Endothelial cell of umbilical vein (primary cell): Measurements from ENCODE around the gene KISS1R. TPM values are rescaled to one million over a fixed set of nuclear protein-coding genes. Genes with fewer than 3 reads are reported as not detected.
A peak's percentile ranks its signal among the peaks of the same experiment; 100 is the strongest.

Experiments
- BruUV-seq: library from RNA; stranded (reverse); fragments of 400-500 nt; replicated peaks from 2 replicates; lab custom pipeline; 2021; lab: Mats Ljungman, UMichigan
- CTCF ChIA-PET: fragments of 300-600, 350-600 bp; sonication (Branson Sonifier 250); formaldehyde crosslinking; loops from one replicate; lab custom pipeline; 2021; ENCODE audit warnings: antibody characterized with exemption, inconsistent platforms; lab: Charles Lee
- POLR2A ChIA-PET: fragments of 300-600, 350-600 bp; sonication (Branson Sonifier 250); formaldehyde crosslinking; loops from one replicate; lab custom pipeline; 2021; ENCODE audit warnings: antibody characterized with exemption, inconsistent platforms; lab: Charles Lee
- DNase-seq: peaks from one replicate; pipeline ENCODE4 v3.0.0-alpha.2; 2011; ENCODE audit warnings: low read depth, low spot score
- FAIRE-seq: peaks from 2 replicates; lab custom pipeline; 2011; peaks lifted over from hg19 to GRCh38; lab: Jason Lieb, UNC
- H2AFZ ChIP-seq: 2 replicates; pipeline ENCODE4 v1.6.0; 2012; ENCODE audit warnings: low read depth, low read length, control low read depth, inconsistent platforms
- H3K27ac ChIP-seq: 2 replicates; pipeline ENCODE4 v1.5.1; 2011; ENCODE audit warnings: low read depth, mild to moderate bottlenecking, control low read depth, low read length, moderate library complexity; ENCODE audit not compliant: insufficient read depth
- H3K27me3 ChIP-seq, 2 experiments: 2 replicates each; pipeline versions ENCODE4 v1.6.0 to v1.6.1; 2011; ENCODE audit warnings: low read length in 2 of 2, mixed read lengths in 1 of 2; ENCODE audit not compliant: control insufficient read depth in 2 of 2, insufficient read depth in 2 of 2
- H3K36me3 ChIP-seq, 2 experiments: 2 replicates in 1 of 2; 3 replicates in 1 of 2; pipeline ENCODE4 v1.5.1; 2011; ENCODE audit warnings: low read length in 2 of 2, mild to moderate bottlenecking in 1 of 2, moderate library complexity in 1 of 2; ENCODE audit not compliant: control insufficient read depth in 2 of 2, insufficient read depth in 2 of 2; ENCODE audit errors: extremely low read depth in 1 of 2
- H3K4me1 ChIP-seq: 3 replicates; pipeline ENCODE4 v1.5.1; 2011; ENCODE audit warnings: mild to moderate bottlenecking, low read length; ENCODE audit not compliant: control insufficient read depth, insufficient read depth; ENCODE audit errors: extremely low read depth
- H3K4me2 ChIP-seq: 2 replicates; pipeline ENCODE4 v1.6.1; 2011; ENCODE audit warnings: low read length, control low read depth, mixed read lengths; ENCODE audit not compliant: insufficient read depth
- H3K4me3 ChIP-seq, 3 experiments: fragments of 200-600 bp in 1 of 3; sonication (generic), shearing (Covaris generic) in 1 of 3; replicated peaks in 1 of 3; 2 replicates each; pipeline ENCODE4 v1.5.1; 2011 to 2016; ENCODE audit warnings: control low read depth in 3 of 3, low read length in 3 of 3, mild to moderate bottlenecking in 2 of 3, inconsistent platforms in 1 of 3, low read depth in 1 of 3, moderate library complexity in 1 of 3; ENCODE audit not compliant: insufficient read depth in 1 of 3
- H3K79me2 ChIP-seq: 2 replicates; pipeline ENCODE4 v1.6.0; 2012; ENCODE audit warnings: low read length, inconsistent platforms; ENCODE audit not compliant: control insufficient read depth, insufficient read depth
- H3K9ac ChIP-seq: replicated peaks from 2 replicates; pipeline ENCODE3; 2011; ENCODE audit warnings: low read length, control low read depth; ENCODE audit not compliant: insufficient read depth; ENCODE audit errors: extremely low read depth
- H3K9me1 ChIP-seq: replicated peaks from 3 replicates; pipeline ENCODE4 v1.6.0; 2011; ENCODE audit warnings: mild to moderate bottlenecking, low read length; ENCODE audit not compliant: control insufficient read depth, insufficient read depth; ENCODE audit errors: extremely low read depth
- H3K9me3 ChIP-seq: replicated peaks from 2 replicates; pipeline ENCODE4 v1.5.1; 2012; ENCODE audit warnings: low read length, inconsistent platforms; ENCODE audit not compliant: control insufficient read depth, insufficient read depth
- H4K20me1 ChIP-seq: replicated peaks from 2 replicates; pipeline ENCODE3; 2011; ENCODE audit warnings: mild to moderate bottlenecking, low read length; ENCODE audit not compliant: control insufficient read depth, insufficient read depth; ENCODE audit errors: extremely low read depth
- EZH2 ChIP-seq: IDR thresholded peaks from 2 replicates; pipeline ENCODE4 v1.6.1; 2012; ENCODE audit warnings: borderline replicate concordance, low read depth, mild to moderate bottlenecking, moderate library complexity, low read length, inconsistent platforms; ENCODE audit not compliant: severe bottlenecking
- GATA2 ChIP-seq: IDR thresholded peaks from 2 replicates; pipeline ENCODE4 v1.7.0; 2011; ENCODE audit warnings: low read depth, mild to moderate bottlenecking, moderate library complexity, mixed read lengths, low read length; ENCODE audit not compliant: insufficient read length, insufficient read depth
- JUN ChIP-seq: IDR thresholded peaks from 2 replicates; pipeline ENCODE4 v1.6.1; 2011; ENCODE audit warnings: borderline replicate concordance, low read depth; ENCODE audit not compliant: insufficient read length, insufficient read depth
- MAX ChIP-seq: IDR thresholded peaks from 2 replicates; pipeline ENCODE4 v1.6.1; 2011; ENCODE audit not compliant: insufficient read depth, insufficient read length
- POLR2AphosphoS5 ChIP-seq: IDR thresholded peaks from 2 replicates; pipeline ENCODE4 v1.6.1; 2012; ENCODE audit warnings: low read depth, mild to moderate bottlenecking, control low read depth, low read length, moderate library complexity; ENCODE audit not compliant: insufficient read depth
- dilution Hi-C: fragments of 300-500 bp; cut with MboI; formaldehyde crosslinking; loops from one replicate; pipeline ENCODE4 v1.15.0; 2019; ENCODE audit warnings: low sequenced_read_pairs; ENCODE audit not compliant: extremely low pct_ligation_motif_present
- intact Hi-C: fragments of 100-400 bp; cut with micrococcal nuclease; formaldehyde crosslinking; loops from one replicate; pipeline ENCODE4 v1.10.0; 2022
- polyA plus RNA-seq, 4 experiments: library from polyadenylated mRNA; depleted of rRNA in 3 of 4; stranded (reverse) in 3 of 4; unstranded in 1 of 4; fragments of >200 nt; gene quantifications; 2 replicates each; pipeline versions ENCODE4 v1.2.1 to v1.2.3, GENCODE V29; 2011 to 2012; ENCODE audit warnings: missing spikeins in 1 of 4
- total RNA-seq: library from RNA; stranded (reverse); gene quantifications from 2 replicates; pipeline ENCODE4 v1.2.3, GENCODE V29; 2021

Gene KISS1R
- total and polyA plus RNA-seq, 2 donors (not counting 3 experiments of a cell fraction or from before 2014, with no cell fraction given) = not detected

GRCh38 chr19:919199-920050 is 2.3 kb downstream of the KISS1R start:
- dilution Hi-C loops (no loop called here), intact Hi-C loops (loop anchor here (2.0 to 5.0 kb wide), 2 partner anchors 57 to 323 kb away; partner anchors contain the start of gene ATP5F1D)
- Histone ChIP-seq H3K4me2 (no peak overlapping the region), H3K27me3 (peaks cover 28 to 35% of the 10 kb centered on the region in 2 experiments), H3K36me3 (no peaks in the 10 kb centered on the region), H3K4me3 (no peak overlapping the region), H3K9me1 (no peaks in the 10 kb centered on the region), H4K20me1 (no peaks in the 10 kb centered on the region), H3K4me1 (peaks cover 2% of the 10 kb centered on the region), H3K79me2 (no peaks in the 10 kb centered on the region), H3K9ac (no peak overlapping the region), H2AFZ (no peak overlapping the region), H3K27ac (no peak overlapping the region), H3K9me3 (no peaks in the 10 kb centered on the region)
- DNase-seq = no peak
- ChIA-PET POLR2A (no interaction called here), CTCF (interaction anchor here (1.0 to 2.6 kb wide), 4 partner anchors 56 to 150 kb away, joined by 3 to 10 read pairs (median 5); partner anchors contain the start of gene WDR18)
- BruUV-seq = no TSS peak
- no peak for FAIRE-seq
- no peak for TF ChIP-seq MAX
- TF ChIP-seq EZH2 = peak; percentile 88

- Histone ChIP-seq H3K27me3 (peaks cover 28 to 35% of the 10 kb centered on the region in 2 experiments), H3K4me2 (no peak overlapping the region), H3K9ac (no peak overlapping the region), H3K27ac (no peak overlapping the region), H3K9me3 (no peaks in the 10 kb centered on the region), H3K4me3 (no peak overlapping the region), H3K79me2 (no peaks in the 10 kb centered on the region), H3K36me3 (no peaks in the 10 kb centered on the region), H3K9me1 (no peaks in the 10 kb centered on the region), H2AFZ (no peak overlapping the region), H3K4me1 (peaks cover 6% of the 10 kb centered on the region), H4K20me1 (no peaks in the 10 kb centered on the region)
- ChIA-PET CTCF (interaction anchor here (1.6 to 2.6 kb wide), 2 partner anchors 57 to 151 kb away, joined by 7 to 10 read pairs; no protein-coding TSS in a partner anchor), POLR2A (no interaction called here)
- dilution Hi-C loops (no loop called here), intact Hi-C loops (loop anchor here (2.0 to 5.0 kb wide), 2 partner anchors 57 to 322 kb away; partner anchors contain the start of gene ATP5F1D)
- BruUV-seq = no TSS peak
- DNase-seq (no peak), FAIRE-seq (no peak)
- TF ChIP-seq MAX = no peak
- TF ChIP-seq EZH2 = peak; percentile 89
- TF ChIP-seq POLR2AphosphoS5 = no peak
- no peak for TF ChIP-seq JUN
- no peak for TF ChIP-seq GATA2
These were observed 3.1 kb downstream of the KISS1R start for GRCh38 chr19:920051-920864.
